PC-3 (cell line): ENCODE results near the gene ZNF766. TPM values are rescaled to one million over a fixed set of nuclear protein-coding genes. Genes with fewer than 3 reads are reported as not detected.
"Not testable (repeated sequence)": the region's sequence is repeated elsewhere in the genome, so short reads cannot be mapped to it uniquely, and the experiment has no call there.

Experiments
- ATAC-seq: fragments of 200-7000 bp; cut with Tn5 transposase; 2 replicates; pipeline ENCODE4 v1.9.1; 2020; ENCODE audit warnings: mild to moderate bottlenecking, moderate library complexity
- BruUV-seq: library from RNA; stranded (reverse); fragments of 400-500 nt; replicated peaks from 2 replicates; lab custom pipeline; 2021; lab: Mats Ljungman, UMichigan
- CTCF ChIA-PET: fragments of 300-600 bp; sonication (Branson Sonifier 250); formaldehyde crosslinking; loops from one replicate; lab custom pipeline; 2022; ENCODE audit warnings: antibody characterized with exemption; lab: Charles Lee
- POLR2A ChIA-PET: fragments of 300-600 bp; sonication (Branson Sonifier 250); formaldehyde crosslinking; loops from one replicate; lab custom pipeline; 2022; ENCODE audit warnings: antibody characterized with exemption; ENCODE audit not compliant: unreplicated experiment; lab: Charles Lee
- DNase-seq: peaks from one replicate; pipeline ENCODE4 v3.0.0-alpha.2; 2015
- H2AFZ ChIP-seq: fragments of 300-600 bp; sonication (generic); 2 replicates; pipeline ENCODE4 v1.6.0; 2016; ENCODE audit warnings: antibody characterized with exemption, low read length
- H3F3A ChIP-seq: fragments of 300-600 bp; sonication (generic); one replicate; pipeline ENCODE4 v1.6.0; 2017; ENCODE audit warnings: antibody characterized with exemption, low read length, control low read depth, mild to moderate bottlenecking; ENCODE audit not compliant: unreplicated experiment
- H3K27ac ChIP-seq: fragments of 300-600 bp; sonication (generic); 2 replicates; pipeline ENCODE4 v1.5.1; 2016; ENCODE audit warnings: mild to moderate bottlenecking, low read length
- H3K27me3 ChIP-seq: fragments of 300-600 bp; sonication (generic); 2 replicates; pipeline ENCODE4 v1.6.1; 2016; ENCODE audit warnings: low read length, mixed read lengths
- H3K36me3 ChIP-seq: fragments of 300-600 bp; sonication (generic); 2 replicates; pipeline ENCODE4 v1.6.1; 2016; ENCODE audit warnings: low read depth, mixed run types, low read length, mixed read lengths
- H3K4me1 ChIP-seq: fragments of 300-600 bp; sonication (generic); 2 replicates; pipeline ENCODE4 v1.5.1; 2016; ENCODE audit warnings: low read length; ENCODE audit not compliant: insufficient read depth
- H3K4me2 ChIP-seq: fragments of 300-600 bp; sonication (generic); 2 replicates; pipeline ENCODE4 v1.6.0; 2016; ENCODE audit warnings: low read length
- H3K4me3 ChIP-seq: fragments of 300-600 bp; sonication (generic); 2 replicates; pipeline ENCODE4 v1.5.1; 2016; ENCODE audit warnings: mild to moderate bottlenecking, low read length, mixed read lengths
- H3K79me2 ChIP-seq: fragments of 300-600 bp; sonication (generic); 2 replicates; pipeline ENCODE4 v1.6.1; 2017; ENCODE audit warnings: low read length, mixed read lengths
- H3K9ac ChIP-seq: fragments of 300-600 bp; sonication (generic); 2 replicates; pipeline ENCODE4 v1.6.0; 2016; ENCODE audit warnings: mild to moderate bottlenecking, low read length
- H3K9me2 ChIP-seq: fragments of 300-600 bp; sonication (generic); replicated peaks from 2 replicates; pipeline ENCODE4 v1.6.1; 2016; ENCODE audit warnings: mixed run types, low read length, mixed read lengths
- H3K9me3 ChIP-seq: fragments of 300-600 bp; sonication (generic); 2 replicates; pipeline ENCODE4 v1.6.1; 2016; ENCODE audit warnings: low read length, mixed read lengths
- H4K20me1 ChIP-seq: fragments of 300-600 bp; sonication (generic); 2 replicates; pipeline ENCODE4 v1.6.1; 2016; ENCODE audit warnings: low read length, mixed read lengths
- EZH2 ChIP-seq: fragments of 300-600 bp; sonication (generic); IDR thresholded peaks from one replicate; pipeline ENCODE4 v1.6.1; 2017; ENCODE audit warnings: antibody characterized with exemption, mild to moderate bottlenecking, low read length; ENCODE audit not compliant: unreplicated experiment
- EZH2phosphoT487 ChIP-seq: fragments of 300-600 bp; sonication (generic); IDR thresholded peaks from 2 replicates; pipeline ENCODE4 v1.6.1; 2018; ENCODE audit warnings: mild to moderate bottlenecking, antibody characterized with exemption, low read length, borderline replicate concordance
- intact Hi-C: fragments of 100-400 bp; cut with micrococcal nuclease; formaldehyde crosslinking; loops from 2 replicates; pipeline ENCODE4 v1.9.0; 2023
- total RNA-seq: library from RNA; depleted of rRNA; stranded (reverse); fragments of >200 nt; gene quantifications from 2 replicates; pipeline ENCODE4 v1.2.3, GENCODE V29; 2014
- TF ChIP-seq, protein P1 (sequence below): fragments of 300-600 bp; sonication (generic); conservative IDR thresholded peaks from 2 replicates; pipeline ENCODE4 v1.5.1; 2017; ENCODE audit warnings: antibody characterized with exemption, low read depth, mild to moderate bottlenecking, low read length

ZNF766 gene
- total RNA-seq, 1 experiment from 2014 or later, result 11.7 TPM

DNA sequence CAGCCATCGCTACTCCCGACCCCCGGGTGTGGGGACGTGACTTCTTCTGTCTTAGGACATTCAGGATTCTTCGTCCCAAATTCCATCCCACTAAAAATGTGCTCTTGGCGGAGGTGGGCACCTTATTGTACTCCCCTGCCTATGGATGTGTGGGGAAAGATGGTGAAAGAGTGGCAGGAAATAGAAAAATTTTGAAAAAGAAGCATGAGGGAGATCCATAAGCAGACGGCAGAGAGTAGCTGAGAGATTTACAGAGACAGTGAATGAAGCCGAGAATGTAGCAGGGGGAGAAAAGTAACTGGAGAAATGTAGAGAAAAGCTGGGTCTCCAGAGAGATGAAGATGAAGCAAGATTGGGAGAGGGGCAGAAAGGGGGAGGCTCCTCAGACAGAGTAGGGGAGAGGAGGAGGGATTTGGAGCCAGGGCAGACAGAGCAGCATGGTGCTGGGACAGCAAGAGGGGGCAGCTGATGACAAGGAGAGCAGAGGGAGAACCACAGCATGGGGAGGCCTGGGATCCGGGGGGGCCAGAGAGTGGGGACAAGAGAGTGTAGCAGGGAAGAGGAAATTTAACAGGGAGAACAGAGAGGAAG, 67.5 kb downstream of the ZNF766 start:
- POLR2A ChIA-PET, result no interaction called here
- intact Hi-C loops, result no loop called here

DNA sequence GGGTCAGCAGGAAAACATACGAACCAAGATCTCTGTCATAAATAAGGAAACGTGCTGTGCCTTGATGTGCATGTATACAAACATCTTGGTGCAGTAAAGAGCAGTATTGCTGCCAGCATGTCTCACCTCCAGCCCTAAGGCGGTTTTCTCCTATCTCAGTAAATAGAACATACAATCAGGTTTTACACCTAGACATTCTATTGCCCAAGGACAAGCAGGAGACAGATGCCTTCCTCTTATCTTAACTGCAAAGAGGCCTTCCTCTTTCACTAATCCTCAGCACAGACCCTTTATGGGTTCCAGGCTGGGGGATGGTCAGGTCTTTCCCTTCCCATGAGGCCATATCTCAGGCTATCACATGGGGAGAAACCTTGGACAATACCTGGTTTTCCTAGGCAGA, 69.6 kb downstream of the ZNF766 start:
- H3K4me3 ChIP-seq, H3K9me2 ChIP-seq, H4K20me1 ChIP-seq, intact Hi-C loops, POLR2A ChIA-PET, H2AFZ ChIP-seq, H3K79me2 ChIP-seq, H3F3A ChIP-seq, ATAC-seq, H3K4me2 ChIP-seq, BruUV-seq, CTCF ChIA-PET, H3K4me1 ChIP-seq, H3K27me3 ChIP-seq, H3K9ac ChIP-seq, DNase-seq, H3K36me3 ChIP-seq, H3K27ac ChIP-seq: not testable (repeated sequence)
- H3K9me3 ChIP-seq, result peaks cover 11% of the 10 kb centered on the region

More for the DNA sequence above, 67.5 kb downstream of the ZNF766 start:
- Histone ChIP-seq H3K9me2 (no peaks in the 10 kb centered on the region), H3K27me3 (no peaks in the 10 kb centered on the region), H3K79me2 (no peaks in the 10 kb centered on the region), H3F3A (no peaks in the 10 kb centered on the region), H2AFZ (peak overlapping the region; percentile 96; the same call in 1 of the 2 replicates), H3K4me2 (peak overlapping the region; percentile 83), H3K9me3 (peaks cover 23% of the 10 kb centered on the region), H4K20me1 (no peaks in the 10 kb centered on the region), H3K9ac (peak overlapping the region; percentile 77), H3K36me3 (peaks cover 3% of the 10 kb centered on the region; the same call in 1 of the 2 replicates), H3K4me3 (peak overlapping the region; percentile 70), H3K27ac (no peak overlapping the region), H3K4me1 (no peaks in the 10 kb centered on the region)
- CTCF ChIA-PET, result no interaction called here
- TF ChIP-seq EZH2phosphoT487 (no peak), EZH2 (no peak)
- TF ChIP-seq, protein P1, sequence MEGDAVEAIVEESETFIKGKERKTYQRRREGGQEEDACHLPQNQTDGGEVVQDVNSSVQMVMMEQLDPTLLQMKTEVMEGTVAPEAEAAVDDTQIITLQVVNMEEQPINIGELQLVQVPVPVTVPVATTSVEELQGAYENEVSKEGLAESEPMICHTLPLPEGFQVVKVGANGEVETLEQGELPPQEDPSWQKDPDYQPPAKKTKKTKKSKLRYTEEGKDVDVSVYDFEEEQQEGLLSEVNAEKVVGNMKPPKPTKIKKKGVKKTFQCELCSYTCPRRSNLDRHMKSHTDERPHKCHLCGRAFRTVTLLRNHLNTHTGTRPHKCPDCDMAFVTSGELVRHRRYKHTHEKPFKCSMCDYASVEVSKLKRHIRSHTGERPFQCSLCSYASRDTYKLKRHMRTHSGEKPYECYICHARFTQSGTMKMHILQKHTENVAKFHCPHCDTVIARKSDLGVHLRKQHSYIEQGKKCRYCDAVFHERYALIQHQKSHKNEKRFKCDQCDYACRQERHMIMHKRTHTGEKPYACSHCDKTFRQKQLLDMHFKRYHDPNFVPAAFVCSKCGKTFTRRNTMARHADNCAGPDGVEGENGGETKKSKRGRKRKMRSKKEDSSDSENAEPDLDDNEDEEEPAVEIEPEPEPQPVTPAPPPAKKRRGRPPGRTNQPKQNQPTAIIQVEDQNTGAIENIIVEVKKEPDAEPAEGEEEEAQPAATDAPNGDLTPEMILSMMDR, result no peak
- ATAC-seq, result no peak; the same call in 1 of the 2 replicates
- no TSS peak for BruUV-seq
- DNase-seq, result no peak

DNA sequence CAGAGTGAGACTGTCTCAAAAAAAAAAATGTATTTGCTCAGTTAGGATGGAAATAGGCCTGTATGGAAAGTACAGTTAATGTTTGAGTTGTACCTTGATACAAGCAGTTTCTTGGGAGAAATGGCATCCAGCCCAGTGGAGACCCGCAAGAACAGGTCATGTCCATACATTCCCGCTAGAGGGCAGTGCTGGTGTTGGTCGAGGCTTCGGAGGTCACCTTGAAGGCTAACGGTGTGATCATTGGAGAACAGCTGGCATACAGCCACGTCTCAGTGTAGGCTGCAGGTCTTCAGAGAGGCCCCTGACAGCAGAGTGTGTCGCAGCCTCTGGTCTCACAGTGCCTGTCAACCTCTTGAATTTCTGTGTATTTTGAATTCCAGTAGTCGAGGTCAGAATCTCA, 74.2 kb downstream of the ZNF766 start:
- H3K9me3 ChIP-seq, result peaks cover 30% of the 10 kb centered on the region
- DNase-seq (peak; percentile 8), ATAC-seq (no peak)
- H3F3A ChIP-seq, result no peaks in the 10 kb centered on the region
- no peak overlapping the region for H3K4me3 ChIP-seq
- H3K4me2 ChIP-seq, result no peak overlapping the region
- H3K79me2 ChIP-seq, result no peaks in the 10 kb centered on the region
- H3K9ac ChIP-seq, result no peak overlapping the region
- no peaks in the 10 kb centered on the region for H3K4me1 ChIP-seq
- TF ChIP-seq EZH2 (no peak), EZH2phosphoT487 (no peak)
- TF ChIP-seq, protein P1, result peak; percentile 50
- peaks cover 6% of the 10 kb centered on the region; the same call in 1 of the 2 replicates for H3K36me3 ChIP-seq
- BruUV-seq, result no TSS peak
- H3K9me2 ChIP-seq, result no peaks in the 10 kb centered on the region
- H4K20me1 ChIP-seq, result no peaks in the 10 kb centered on the region
- H3K27me3 ChIP-seq, result no peaks in the 10 kb centered on the region
- no peak overlapping the region for H3K27ac ChIP-seq
- intact Hi-C loops, result no loop called here
- CTCF ChIA-PET, result no interaction called here
- POLR2A ChIA-PET, result no interaction called here
- H2AFZ ChIP-seq, result no peak overlapping the region
